Astrocyte (in vitro differentiated cells and primary cell): ENCODE results near the gene PLPPR5. TPM values are rescaled to one million over a fixed set of nuclear protein-coding genes. Genes with fewer than 3 reads are reported as not detected.
A peak's percentile ranks its signal among the peaks of the same experiment; 100 is the strongest.

Source experiments
- DNase-seq: peaks from one replicate; pipeline ENCODE4 v3.0.0-alpha.2; 2010; ENCODE audit warnings: low read depth
- FAIRE-seq: peaks from 2 replicates; lab custom pipeline; 2011; peaks lifted over from hg19 to GRCh38; lab: Jason Lieb, UNC
- H2AFZ ChIP-seq: 2 replicates; pipeline ENCODE4 v1.6.0; 2012; ENCODE audit warnings: low read depth, low read length, inconsistent platforms
- H3K27ac ChIP-seq: 2 replicates; pipeline ENCODE4 v1.5.1; 2011; ENCODE audit warnings: low read depth, low read length, inconsistent platforms
- H3K27me3 ChIP-seq: 2 replicates; pipeline ENCODE4 v1.6.0; 2011; ENCODE audit warnings: low read length, inconsistent platforms; ENCODE audit not compliant: insufficient read depth
- H3K36me3 ChIP-seq: 2 replicates; pipeline ENCODE4 v1.5.1; 2011; ENCODE audit warnings: low read length, inconsistent platforms; ENCODE audit not compliant: insufficient read depth
- H3K4me1 ChIP-seq: 2 replicates; pipeline ENCODE4 v1.5.1; 2011; ENCODE audit warnings: low read length, inconsistent platforms; ENCODE audit not compliant: insufficient read depth
- H3K4me2 ChIP-seq: 2 replicates; pipeline ENCODE4 v1.6.0; 2012; ENCODE audit warnings: low read length, inconsistent platforms
- H3K4me3 ChIP-seq: 2 replicates; pipeline ENCODE4 v1.5.1; 2011; ENCODE audit warnings: low read depth, mild to moderate bottlenecking, low read length, inconsistent platforms; ENCODE audit not compliant: insufficient read depth
- H3K79me2 ChIP-seq: 2 replicates; pipeline ENCODE4 v1.6.0; 2012; ENCODE audit warnings: mild to moderate bottlenecking, low read length, inconsistent platforms; ENCODE audit not compliant: insufficient read depth
- H3K9ac ChIP-seq: 2 replicates; pipeline ENCODE4 v1.6.0; 2012; ENCODE audit warnings: mild to moderate bottlenecking, low read length, inconsistent platforms
- H3K9me3 ChIP-seq: 2 replicates; pipeline ENCODE4 v1.5.1; 2012; ENCODE audit warnings: low read depth, mild to moderate bottlenecking, low read length, inconsistent platforms; ENCODE audit not compliant: insufficient read depth
- H4K20me1 ChIP-seq: 2 replicates; pipeline ENCODE4 v1.6.0; 2012; ENCODE audit warnings: low read length, inconsistent platforms; ENCODE audit not compliant: insufficient read depth
- H3K27ac Mint-ChIP-seq: one replicate; pipeline ENCODE4 v1.8.0; 2021; ENCODE audit warnings: mild to moderate bottlenecking, mixed read lengths; ENCODE audit not compliant: unreplicated experiment
- H3K27me3 Mint-ChIP-seq: one replicate; pipeline ENCODE4 v1.8.0; 2021; ENCODE audit warnings: low read depth, mixed read lengths; ENCODE audit not compliant: unreplicated experiment
- H3K36me3 Mint-ChIP-seq: one replicate; pipeline ENCODE4 v1.8.0; 2021; ENCODE audit warnings: low read depth, mixed read lengths; ENCODE audit not compliant: unreplicated experiment
- H3K4me1 Mint-ChIP-seq: one replicate; pipeline ENCODE4 v1.8.0; 2021; ENCODE audit warnings: low read depth, mixed read lengths; ENCODE audit not compliant: unreplicated experiment
- H3K4me3 Mint-ChIP-seq: one replicate; pipeline ENCODE4 v1.8.0; 2021; ENCODE audit warnings: mild to moderate bottlenecking, moderate library complexity, mixed read lengths; ENCODE audit not compliant: unreplicated experiment
- H3K9me3 Mint-ChIP-seq: one replicate; pipeline ENCODE4 v1.8.0; 2021; ENCODE audit warnings: mild to moderate bottlenecking, mixed read lengths; ENCODE audit not compliant: unreplicated experiment
- EZH2 ChIP-seq: IDR thresholded peaks from 2 replicates; pipeline ENCODE4 v1.6.1; 2012; ENCODE audit warnings: mild to moderate bottlenecking, low read length, inconsistent platforms; ENCODE audit not compliant: insufficient read depth
- total RNA-seq: library from RNA; stranded (reverse); gene quantifications from 2 replicates; pipeline ENCODE4 v1.2.1, GENCODE V29; 2021
- TF ChIP-seq, protein P1 (sequence below): IDR thresholded peaks from 2 replicates; pipeline ENCODE4 v1.5.1; 2011; ENCODE audit warnings: low read depth, mild to moderate bottlenecking, inconsistent platforms, low read length, moderate library complexity; ENCODE audit not compliant: insufficient read depth

The PLPPR5 gene
- total RNA-seq, 1 donor from 2014 or later, result 0.09 TPM

DNA sequence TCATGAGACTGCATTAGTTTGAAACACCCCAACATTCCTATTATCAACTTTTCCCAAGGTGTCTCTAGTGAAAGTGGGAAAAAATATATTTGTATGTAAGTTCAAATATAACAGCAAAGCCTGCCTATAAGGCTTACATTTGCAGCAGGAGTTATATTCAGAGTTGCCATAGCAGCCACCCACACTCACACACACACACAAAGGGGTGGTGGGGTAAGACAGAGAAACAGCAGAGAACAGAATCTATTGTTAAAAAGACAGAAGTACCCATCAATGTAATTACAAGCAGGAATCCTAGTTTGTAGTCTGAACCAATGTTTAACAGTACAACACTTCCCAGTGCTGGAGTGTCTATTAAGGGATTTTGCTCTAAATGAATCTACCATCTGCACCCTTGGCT, 55.0 kb downstream of the PLPPR5 start:
- Mint-ChIP-seq H3K4me1 (peaks cover 3% of the 10 kb centered on the region), H3K27me3 (no peaks in the 10 kb centered on the region), H3K27ac (no peak overlapping the region), H3K36me3 (no peaks in the 10 kb centered on the region), H3K9me3 (no peaks in the 10 kb centered on the region), H3K4me3 (no peak overlapping the region)
- Histone ChIP-seq H3K9me3 (no peaks in the 10 kb centered on the region), H3K4me1 (no peaks in the 10 kb centered on the region), H3K4me2 (no peak overlapping the region), H3K27ac (no peak overlapping the region), H3K9ac (no peak overlapping the region), H3K4me3 (no peak overlapping the region), H3K27me3 (no peaks in the 10 kb centered on the region), H2AFZ (no peak overlapping the region), H3K36me3 (no peaks in the 10 kb centered on the region), H4K20me1 (no peaks in the 10 kb centered on the region), H3K79me2 (no peaks in the 10 kb centered on the region)
- no peak for FAIRE-seq
- DNase-seq, result peak; percentile 13
- TF ChIP-seq, protein P1, sequence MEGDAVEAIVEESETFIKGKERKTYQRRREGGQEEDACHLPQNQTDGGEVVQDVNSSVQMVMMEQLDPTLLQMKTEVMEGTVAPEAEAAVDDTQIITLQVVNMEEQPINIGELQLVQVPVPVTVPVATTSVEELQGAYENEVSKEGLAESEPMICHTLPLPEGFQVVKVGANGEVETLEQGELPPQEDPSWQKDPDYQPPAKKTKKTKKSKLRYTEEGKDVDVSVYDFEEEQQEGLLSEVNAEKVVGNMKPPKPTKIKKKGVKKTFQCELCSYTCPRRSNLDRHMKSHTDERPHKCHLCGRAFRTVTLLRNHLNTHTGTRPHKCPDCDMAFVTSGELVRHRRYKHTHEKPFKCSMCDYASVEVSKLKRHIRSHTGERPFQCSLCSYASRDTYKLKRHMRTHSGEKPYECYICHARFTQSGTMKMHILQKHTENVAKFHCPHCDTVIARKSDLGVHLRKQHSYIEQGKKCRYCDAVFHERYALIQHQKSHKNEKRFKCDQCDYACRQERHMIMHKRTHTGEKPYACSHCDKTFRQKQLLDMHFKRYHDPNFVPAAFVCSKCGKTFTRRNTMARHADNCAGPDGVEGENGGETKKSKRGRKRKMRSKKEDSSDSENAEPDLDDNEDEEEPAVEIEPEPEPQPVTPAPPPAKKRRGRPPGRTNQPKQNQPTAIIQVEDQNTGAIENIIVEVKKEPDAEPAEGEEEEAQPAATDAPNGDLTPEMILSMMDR, result no peak
- TF ChIP-seq EZH2, result no peak

DNA sequence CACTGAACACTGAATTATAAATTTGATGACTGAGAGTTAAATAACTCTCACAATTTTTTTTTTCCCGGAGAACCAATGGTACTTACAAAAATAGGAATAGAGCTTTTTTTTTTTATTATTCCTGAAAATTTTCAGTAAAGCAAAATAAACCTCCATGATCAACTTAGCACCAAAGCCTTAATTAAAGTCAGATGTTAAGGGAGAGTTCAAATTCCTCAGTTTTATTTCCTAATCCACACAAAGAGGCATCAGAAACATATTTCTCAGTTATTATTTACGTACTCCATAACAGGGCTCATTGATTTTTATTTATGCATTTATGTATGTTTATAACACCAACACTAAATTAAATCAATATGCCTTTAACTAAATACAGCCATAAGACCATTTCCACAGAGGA, 55.5 kb downstream of the PLPPR5 start:
- Mint-ChIP-seq H3K4me1 (peaks cover 3% of the 10 kb centered on the region), H3K36me3 (no peaks in the 10 kb centered on the region), H3K4me3 (no peak overlapping the region), H3K9me3 (no peaks in the 10 kb centered on the region), H3K27ac (no peak overlapping the region), H3K27me3 (no peaks in the 10 kb centered on the region)
- H3K79me2 ChIP-seq, result no peaks in the 10 kb centered on the region
- no peaks in the 10 kb centered on the region for H4K20me1 ChIP-seq
- DNase-seq (no peak), FAIRE-seq (no peak)
- H3K9ac ChIP-seq, result no peak overlapping the region
- no peaks in the 10 kb centered on the region for H3K9me3 ChIP-seq
- H3K27me3 ChIP-seq, result no peaks in the 10 kb centered on the region
- H2AFZ ChIP-seq, result no peak overlapping the region
- H3K4me2 ChIP-seq, result no peak overlapping the region
- H3K27ac ChIP-seq, result no peak overlapping the region
- no peak for TF ChIP-seq EZH2
- TF ChIP-seq, protein P1, result no peak
- no peaks in the 10 kb centered on the region for H3K4me1 ChIP-seq
- no peak overlapping the region for H3K4me3 ChIP-seq
- H3K36me3 ChIP-seq, result no peaks in the 10 kb centered on the region

DNA sequence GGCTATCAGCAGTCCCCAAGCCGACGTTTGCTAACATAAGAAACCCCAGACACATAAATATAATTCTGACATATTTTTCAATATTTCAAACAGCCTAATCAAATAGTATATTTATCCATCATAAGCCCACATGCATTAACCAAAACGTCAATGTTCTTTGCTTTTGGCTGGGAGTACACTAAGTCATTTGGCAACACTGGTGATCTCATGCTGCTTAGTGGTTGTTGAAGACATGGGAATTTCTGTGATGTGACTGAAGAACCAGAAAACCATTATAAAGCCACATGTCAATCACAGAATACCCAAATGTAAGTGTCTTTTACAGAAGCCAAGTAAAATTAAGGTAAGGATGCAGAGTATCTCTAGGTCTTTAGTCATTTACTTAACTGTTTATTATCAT, 57.6 kb downstream of the PLPPR5 start:
- FAIRE-seq, result no peak
- no peak overlapping the region for H3K27ac Mint-ChIP-seq
- Histone ChIP-seq H2AFZ (no peak overlapping the region), H3K4me1 (no peaks in the 10 kb centered on the region), H3K27ac (no peak overlapping the region), H3K79me2 (no peaks in the 10 kb centered on the region), H3K4me2 (no peak overlapping the region), H3K36me3 (no peaks in the 10 kb centered on the region), H4K20me1 (no peaks in the 10 kb centered on the region), H3K9ac (no peak overlapping the region), H3K9me3 (no peaks in the 10 kb centered on the region), H3K4me3 (no peak overlapping the region), H3K27me3 (no peaks in the 10 kb centered on the region)
- peaks cover 3% of the 10 kb centered on the region for H3K4me1 Mint-ChIP-seq
- H3K27me3 Mint-ChIP-seq, result no peaks in the 10 kb centered on the region
- no peaks in the 10 kb centered on the region for H3K36me3 Mint-ChIP-seq
- no peak for DNase-seq
- H3K9me3 Mint-ChIP-seq, result no peaks in the 10 kb centered on the region
- no peak overlapping the region for H3K4me3 Mint-ChIP-seq
- TF ChIP-seq, protein P1, result no peak
- no peak for TF ChIP-seq EZH2
